NB4 (cell line): ENCODE measurements around the gene ASXL1.

Source experiments
- DNase-seq: peaks from one replicate; pipeline ENCODE4 v3.0.0; 2010; ENCODE audit warnings: low read depth
- H3K4me3 ChIP-seq: one replicate; pipeline ENCODE4 v1.5.1; 2011; ENCODE audit warnings: mild to moderate bottlenecking, low read depth, low read length, moderate library complexity
- CTCF ChIP-seq: IDR thresholded peaks from one replicate; pipeline ENCODE4 v1.5.1; 2012; ENCODE audit warnings: low read depth, low read length
- MYC ChIP-seq: IDR thresholded peaks from 2 replicates; pipeline ENCODE4 v1.6.1; 2011; ENCODE audit warnings: low read depth, low read length
- POLR2A ChIP-seq: IDR thresholded peaks from 2 replicates; pipeline ENCODE4 v1.6.1; 2011; ENCODE audit warnings: mild to moderate bottlenecking; ENCODE audit not compliant: insufficient read length; ENCODE audit errors: extremely low read depth
- TF ChIP-seq, protein P1 (sequence below): IDR thresholded peaks from 2 replicates; pipeline ENCODE4 v1.6.1; 2011; ENCODE audit warnings: low read depth, low read length

ASXL1 gene

GRCh38 chr20:32458837-32459220 lies 100.7 kb downstream of the ASXL1 start:
- no peak for DNase-seq
- TF ChIP-seq, protein P1, sequence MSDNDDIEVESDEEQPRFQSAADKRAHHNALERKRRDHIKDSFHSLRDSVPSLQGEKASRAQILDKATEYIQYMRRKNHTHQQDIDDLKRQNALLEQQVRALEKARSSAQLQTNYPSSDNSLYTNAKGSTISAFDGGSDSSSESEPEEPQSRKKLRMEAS = no peak
- TF ChIP-seq POLR2A = no peak
- no peak for TF ChIP-seq MYC
- no peak for TF ChIP-seq CTCF
- no peak overlapping the region for H3K4me3 ChIP-seq

DNA sequence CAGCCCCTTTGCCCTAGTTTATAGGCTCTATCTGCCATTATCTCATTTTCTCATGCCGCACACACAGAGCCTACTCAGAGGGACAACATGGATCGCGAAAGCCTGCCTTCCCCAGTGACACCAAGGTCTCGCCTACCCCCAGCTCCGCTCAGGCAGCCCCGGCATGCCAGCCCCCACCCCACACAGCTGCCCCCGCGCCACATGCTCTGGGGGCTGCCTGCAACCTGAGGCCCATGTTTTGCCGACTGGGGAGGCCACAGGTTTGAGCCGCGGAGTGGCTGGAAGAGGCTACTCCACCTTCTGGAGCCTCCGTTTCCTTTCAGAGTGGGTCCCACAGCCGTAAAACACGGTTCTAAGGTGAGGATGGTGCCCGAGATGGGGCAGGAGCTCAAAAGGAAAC lies 102.1 kb downstream of the ASXL1 start:
- no peak for TF ChIP-seq POLR2A
- no peak for TF ChIP-seq CTCF
- H3K4me3 ChIP-seq = no peak overlapping the region
- DNase-seq = no peak

DNA sequence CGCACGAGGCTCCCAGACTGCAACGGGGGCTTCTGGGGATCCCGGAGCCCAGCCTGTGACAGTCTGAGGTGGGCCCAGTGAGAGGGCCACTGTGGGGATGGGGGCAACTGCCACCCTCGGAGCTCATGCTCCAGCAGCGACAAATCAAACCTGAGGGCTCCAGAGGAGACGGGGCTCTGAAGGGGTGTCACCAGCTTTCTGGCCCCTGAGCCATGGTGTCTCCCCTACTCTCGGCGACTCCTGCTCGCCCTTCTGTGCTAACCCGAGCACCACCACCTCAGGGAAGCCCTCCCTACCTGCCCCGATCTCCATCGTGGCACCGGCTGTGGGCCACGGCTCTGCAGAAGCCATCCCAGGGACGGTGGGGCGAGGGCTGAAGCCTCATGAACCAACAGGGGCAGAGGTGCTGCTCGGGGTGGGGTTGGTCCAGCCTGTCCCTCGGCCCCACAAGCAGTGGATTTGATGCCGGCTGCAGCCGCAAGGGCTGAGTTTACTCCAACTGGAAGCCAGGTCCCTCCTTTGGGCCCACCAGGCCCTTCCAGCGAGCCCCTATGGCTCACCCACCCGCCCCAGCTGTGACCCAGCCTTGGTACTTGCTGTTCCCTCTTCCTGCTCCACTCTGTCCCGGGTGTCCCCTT lies 102.7 kb downstream of the ASXL1 start:
- H3K4me3 ChIP-seq = no peak overlapping the region
- TF ChIP-seq MYC (no peak), CTCF (no peak), POLR2A (no peak)
- TF ChIP-seq, protein P1 = no peak
- DNase-seq = no peak

GRCh38 chr20:32461836-32462600 lies 103.9 kb downstream of the ASXL1 start:
- TF ChIP-seq, protein P1 = no peak
- TF ChIP-seq POLR2A = no peak
- TF ChIP-seq MYC = no peak
- TF ChIP-seq CTCF = no peak
- H3K4me3 ChIP-seq = no peak overlapping the region
- no peak for DNase-seq

GRCh38 chr20:32462900-32463641 lies 104.9 kb downstream of the ASXL1 start:
- TF ChIP-seq CTCF (no peak), POLR2A (no peak), MYC (no peak)
- TF ChIP-seq, protein P1 = no peak
- DNase-seq = no peak
- H3K4me3 ChIP-seq = no peak overlapping the region
